GM21723 (cell line): Measurements from ENCODE around the gene GLCE.

Experiments
- ATAC-seq: cut with Tn5 transposase; IDR thresholded peaks from one replicate; pipeline ENCODE4 v1.9.1; 2021; ENCODE audit warnings: mild to moderate bottlenecking, moderate library complexity; ENCODE audit not compliant: unreplicated experiment

GLCE gene

DNA sequence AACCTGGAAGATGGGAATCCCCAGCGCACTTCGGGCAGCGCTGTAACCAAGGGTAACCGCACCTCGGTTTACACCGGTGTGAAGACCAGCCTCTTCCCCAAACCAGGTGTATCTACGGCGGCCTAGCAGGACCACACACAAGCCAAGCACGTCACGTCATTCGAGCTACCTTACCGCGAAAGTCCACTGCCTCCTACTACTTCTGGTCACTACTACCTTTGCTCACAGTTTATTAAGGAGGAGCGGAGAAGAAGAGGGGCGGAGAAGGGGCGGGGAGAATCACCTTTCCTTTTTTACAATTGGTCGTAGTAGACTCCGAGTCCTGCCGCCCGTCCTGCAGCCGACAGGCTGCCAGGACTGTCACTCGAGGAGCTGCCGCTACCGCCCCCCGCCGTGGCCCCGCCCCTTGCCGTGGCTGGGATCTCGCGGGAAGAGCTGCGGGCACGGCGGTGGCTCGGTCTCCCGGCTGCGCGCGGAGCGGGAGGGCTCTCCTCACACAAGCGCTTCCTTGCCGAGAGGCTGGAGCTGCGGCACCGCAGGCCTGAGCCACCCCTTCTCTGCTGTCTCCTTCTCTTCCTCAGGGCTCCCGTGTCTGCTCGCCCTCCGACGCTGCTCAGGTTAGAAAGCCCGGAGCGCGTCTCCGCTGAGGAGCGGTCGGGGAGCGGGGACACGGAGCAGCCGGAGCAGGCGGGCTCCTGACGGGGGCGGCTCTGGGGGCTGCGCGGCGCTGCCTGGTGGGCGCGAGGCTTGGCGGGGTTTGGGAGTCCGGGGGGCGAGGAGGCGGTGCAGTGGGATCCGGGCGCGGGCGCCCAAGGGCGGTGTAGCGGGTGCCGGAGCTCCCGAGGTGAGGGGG is at the start of gene GLCE:
Gene GLCE, plus strand, starts transcription at position 495 of the 853 bp plus-strand sequence. CDS start 95,172 bp downstream, outside the sequence.
- ATAC-seq, result peak; percentile 92

DNA sequence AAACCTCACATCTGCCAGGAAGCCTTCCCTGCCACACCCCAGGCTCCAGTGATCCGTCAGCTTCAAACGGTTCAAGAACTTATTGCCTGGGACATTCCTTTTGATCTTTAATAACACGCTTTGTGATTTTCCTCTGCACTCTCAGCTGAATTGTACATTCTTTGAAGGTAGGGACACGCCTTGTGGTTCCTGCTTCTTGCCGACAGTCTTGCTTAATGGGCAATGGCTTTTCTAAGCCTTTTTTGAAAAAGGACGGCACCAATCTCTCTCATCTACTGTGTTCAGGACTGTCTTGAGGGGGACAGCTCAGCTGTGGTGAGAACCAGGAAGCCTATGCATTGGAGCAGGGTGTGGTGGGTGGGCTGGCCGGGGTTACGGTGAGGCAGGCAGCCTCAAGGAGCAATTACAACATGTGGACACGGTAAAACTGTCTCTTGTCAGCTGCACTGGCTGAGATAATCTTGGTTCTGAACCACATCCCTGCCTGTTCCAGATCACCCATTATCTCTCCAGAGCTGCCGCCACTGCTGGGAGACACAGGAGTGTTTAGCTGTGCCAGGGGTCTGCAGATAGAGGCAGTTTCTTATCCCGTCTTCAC is 46.0 kb upstream of the GLCE start:
- no peak for ATAC-seq

DNA sequence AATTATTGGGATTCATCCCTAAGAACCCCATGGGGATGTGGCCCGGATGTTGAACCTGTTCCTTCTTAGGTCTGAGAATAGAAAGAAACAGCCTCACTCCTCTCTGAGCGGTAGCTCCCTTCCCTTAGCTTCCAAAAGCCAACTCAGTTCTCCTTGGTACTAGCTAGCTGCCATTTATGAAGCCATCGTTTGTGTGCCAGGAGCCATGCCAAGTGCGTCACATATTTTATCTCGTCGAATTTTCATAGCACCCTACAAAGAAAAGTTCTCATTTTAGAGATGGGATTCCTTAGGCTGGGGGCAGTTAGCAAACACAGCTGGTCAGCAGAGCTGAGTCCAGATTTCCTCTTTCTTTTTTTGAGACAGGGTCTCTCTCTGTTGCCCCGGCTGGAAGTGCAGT is 45.4 kb upstream of the GLCE start:
- no peak for ATAC-seq

DNA sequence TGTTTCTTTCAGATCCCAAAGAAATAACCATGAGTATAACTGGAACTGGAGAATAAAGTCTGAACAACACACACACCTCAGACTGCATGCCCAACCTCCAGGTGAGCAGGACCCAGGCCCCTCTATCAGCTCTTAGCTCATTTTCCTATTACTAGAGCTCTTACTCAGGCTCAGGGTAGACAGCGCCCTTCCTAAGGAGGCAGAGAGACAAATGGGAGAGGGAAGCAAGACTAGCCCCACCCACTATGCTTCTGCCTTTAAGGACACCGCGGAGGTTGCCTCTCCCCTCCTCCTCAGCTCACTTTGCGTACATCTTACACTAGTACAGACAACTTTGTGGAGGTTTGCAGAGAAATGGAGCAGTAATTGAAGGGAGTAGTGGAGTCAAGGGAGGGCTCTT is 44.0 kb upstream of the GLCE start:
- no peak for ATAC-seq

DNA sequence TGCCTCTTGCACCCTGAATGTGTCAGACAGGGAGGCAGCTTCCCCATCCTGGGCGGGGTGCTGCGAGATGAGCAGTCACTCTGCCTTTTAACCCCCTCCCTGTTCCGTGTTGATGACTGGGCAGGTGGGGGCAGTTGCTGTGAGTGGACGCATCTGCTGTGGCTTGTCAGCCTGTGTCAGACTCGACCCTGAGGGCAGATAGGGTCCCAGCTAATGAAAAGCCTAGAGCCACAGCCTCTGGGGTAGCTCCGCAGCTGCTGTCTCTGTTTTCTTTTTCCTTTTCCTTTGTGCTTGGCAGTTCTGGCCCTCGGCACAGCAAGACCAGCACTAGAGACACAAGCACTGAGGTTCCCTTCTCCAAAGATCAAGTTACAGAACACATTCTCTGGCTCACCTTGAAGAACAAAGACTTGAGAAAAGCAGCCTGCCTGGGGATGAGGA is 43.0 kb upstream of the GLCE start:
- no peak for ATAC-seq

DNA sequence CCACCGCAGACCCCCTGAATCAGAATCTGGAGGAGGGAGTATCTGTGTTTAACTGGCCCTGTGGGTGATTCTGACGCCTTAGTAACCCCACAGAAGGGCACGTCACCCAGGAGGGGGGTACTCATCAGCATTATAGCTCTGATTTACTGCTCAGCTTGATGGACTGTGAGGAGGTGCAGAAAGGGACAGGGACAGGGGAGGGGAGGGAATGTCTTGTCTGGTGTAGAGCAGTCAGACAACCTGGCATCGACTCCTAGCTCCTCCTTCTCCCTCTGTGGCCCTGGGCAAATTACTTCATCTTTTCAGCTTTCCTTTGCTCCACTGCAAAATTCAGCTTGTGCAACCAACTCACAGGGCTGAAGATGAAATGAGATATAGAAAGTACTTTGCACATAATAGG is 42.3 kb upstream of the GLCE start:
- no peak for ATAC-seq

DNA sequence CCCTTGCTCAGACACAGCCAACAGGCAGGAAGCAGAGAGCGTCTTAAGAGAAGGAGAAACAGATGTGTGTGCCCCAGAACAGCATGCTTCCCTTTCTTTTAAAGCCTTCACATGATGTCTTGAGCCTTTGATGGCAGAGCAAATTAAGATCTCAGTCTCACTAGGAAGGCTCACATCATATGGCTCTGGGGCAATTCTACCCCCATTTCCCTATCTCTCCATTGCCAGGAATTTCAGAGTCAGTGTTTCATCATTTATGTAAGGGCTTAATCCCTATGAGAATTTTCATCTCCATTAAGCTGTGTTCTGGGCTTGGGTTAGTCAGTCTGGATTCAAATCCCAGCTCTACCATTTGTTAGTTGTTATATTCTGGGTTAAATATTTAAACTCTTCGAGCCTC is 41.4 kb upstream of the GLCE start:
- ATAC-seq, result no peak

DNA sequence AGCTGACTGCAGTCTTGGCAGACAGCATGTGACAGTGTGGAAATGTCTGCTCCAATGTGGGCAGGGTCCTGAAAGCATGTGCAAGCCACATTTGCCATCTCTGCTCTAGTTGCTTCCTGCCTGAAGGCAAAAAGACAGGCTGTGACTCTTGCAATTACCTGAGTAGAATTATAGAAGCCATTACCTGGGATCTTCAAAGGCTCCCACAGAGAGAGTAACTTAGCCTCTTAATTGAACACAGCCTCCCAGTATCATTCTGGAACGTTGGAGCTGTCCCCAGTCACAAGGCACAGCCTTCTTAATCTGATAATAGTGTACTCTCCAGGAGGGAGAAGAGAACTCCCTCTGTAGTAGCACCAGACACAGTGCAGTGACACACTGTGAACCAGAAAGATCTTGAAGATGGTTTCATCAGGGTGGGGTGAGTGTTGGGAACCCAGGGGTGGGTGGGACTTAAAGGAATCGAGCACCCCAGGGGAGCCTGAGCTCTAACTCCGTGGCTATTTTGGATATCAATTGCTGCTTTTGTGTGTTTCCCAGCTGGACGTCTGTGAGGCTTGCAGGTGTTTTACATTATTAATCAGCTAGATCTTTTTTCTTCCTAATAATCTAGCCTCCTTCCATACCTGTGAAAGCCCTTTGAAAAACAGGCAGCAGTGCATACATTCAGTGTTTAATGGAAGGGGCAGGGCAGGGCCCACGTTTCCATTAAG is 40.6 kb upstream of the GLCE start:
- no peak for ATAC-seq

DNA sequence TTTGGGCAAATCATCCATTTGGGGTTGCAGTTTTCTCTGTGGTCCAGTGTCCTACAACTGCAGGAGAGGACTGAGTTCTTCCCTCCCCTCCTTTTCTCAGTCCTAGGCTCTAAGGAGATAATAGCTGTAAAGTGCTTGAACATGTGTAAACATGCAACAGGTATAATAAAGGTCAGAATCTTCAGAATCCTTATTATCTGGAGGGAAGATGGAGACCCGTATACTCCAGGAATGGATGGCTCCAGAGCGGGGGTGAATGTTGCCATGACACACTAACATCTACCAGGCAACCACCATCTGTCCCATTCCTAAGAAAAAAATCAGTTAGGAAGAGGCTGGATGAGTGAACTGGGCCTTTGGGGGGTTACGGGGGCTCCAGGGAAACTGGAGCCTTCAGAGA is 39.7 kb upstream of the GLCE start:
- ATAC-seq, result no peak

DNA sequence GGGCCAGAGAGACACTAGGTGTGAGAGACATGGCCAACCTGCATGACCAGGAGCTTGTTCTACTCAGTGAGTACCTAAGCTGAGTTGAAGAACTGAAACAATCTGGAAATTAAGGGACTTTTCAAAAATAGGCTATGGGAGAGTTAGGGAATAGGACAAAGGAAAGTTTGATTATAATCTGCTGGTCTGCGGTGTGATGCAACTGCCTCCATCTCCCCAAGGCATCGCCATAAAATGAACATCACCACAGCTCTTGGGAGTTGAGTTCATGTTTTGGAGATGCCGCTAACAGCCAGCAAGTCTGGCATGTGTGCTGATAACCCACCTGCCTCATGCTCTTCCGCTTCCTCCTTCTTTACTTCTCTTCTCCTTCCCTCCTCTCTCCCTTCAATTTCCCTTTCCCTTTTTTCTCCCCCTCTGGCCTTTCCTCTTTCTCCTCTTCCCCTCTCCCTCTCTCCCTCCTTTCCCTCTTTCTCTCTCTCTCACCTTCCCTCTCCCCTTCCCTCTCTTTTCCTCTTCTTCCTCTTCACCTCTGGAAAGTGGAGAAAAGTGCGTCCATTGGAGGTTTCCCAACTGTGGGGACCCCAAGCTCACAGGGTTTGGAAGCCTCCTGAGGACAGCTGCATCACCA is 39.1 kb upstream of the GLCE start:
- ATAC-seq, result no peak

DNA sequence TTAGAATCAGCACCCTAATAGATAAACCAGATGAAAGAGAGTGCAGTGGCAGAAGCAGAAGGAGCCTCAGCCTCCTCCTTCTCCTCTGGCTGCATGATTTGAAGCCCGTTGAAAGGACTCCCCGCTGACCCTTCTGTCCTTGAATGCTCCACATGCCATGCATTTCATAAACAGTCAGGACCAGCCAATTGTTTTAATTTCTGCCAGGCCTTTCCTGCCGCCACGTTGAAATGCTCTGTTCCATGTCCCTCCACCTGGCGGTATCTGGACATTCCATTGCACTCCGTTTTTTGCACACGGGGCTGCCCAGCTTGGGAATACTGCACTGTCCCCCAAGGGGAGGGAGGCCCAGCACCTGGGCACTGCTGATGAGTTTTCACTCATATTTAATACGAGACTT is 35.2 kb upstream of the GLCE start:
- no peak for ATAC-seq

DNA sequence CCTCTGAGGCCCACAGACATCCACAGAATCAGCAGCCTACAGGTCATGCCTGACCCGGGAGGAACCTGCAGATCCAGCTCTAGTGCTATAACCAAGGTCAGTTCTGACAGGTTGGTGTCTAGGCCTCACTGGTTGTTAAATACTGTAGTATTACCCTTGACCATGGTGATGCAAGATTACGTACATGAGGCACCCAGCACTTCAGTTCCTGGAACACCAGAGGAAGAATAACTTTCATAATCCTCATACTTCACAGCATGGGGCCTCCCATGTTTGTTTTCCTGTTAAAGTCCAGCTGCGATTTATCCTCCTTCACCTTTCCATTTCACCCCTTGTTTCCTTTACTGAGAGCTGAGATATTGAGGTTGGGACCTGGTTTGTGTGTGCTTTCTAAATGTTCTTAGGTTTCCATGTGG is 34.4 kb upstream of the GLCE start:
- ATAC-seq, result no peak

DNA sequence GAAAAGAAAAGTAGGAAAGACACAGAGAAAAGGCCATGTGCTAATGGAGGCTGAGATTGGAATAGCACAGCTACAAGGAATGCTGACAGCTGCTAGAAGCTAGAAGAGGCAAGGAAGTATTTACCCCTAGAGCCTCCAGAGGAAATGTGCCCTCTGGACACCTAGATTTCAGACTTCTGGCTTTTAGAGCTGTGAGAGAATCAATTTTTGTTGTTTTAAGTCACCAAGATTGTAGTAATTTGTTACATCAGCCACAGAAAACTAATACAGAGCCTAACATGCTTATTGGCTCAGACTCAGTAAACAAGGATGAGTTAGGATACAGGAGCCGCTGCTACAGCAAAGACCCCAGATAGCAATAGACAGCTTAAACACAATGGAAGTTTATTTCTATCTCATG is 33.1 kb upstream of the GLCE start:
- ATAC-seq, result no peak

DNA sequence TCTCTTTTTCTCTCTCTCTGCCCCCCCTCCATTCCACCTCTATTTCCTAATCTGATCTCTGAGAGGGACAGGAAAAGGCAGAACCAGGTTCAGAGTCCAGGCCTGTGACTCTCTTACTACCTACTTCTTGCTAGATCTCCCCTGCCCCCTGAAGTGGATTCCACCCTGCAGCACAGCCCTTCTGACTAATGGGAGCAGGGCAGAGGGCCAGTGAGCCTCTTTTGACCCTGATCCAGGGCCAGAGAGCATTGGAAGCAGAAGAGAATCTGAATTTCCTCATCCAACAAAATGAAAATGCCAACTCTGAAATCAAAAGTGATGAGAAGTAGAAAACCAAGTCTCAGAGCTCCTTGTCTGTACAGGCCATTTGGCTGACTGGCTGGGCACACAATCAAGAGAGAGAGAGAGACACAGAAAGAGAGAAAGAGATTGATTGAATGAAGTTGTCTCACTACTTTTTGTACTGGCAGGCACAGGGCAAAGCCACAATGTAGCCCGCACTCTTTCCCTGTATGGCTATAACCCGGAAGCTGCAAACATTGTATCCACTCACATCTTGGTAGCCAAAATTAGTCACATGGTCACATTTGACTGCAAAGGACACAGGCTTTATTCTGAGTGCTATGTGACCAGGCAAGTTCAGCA is 31.6 kb upstream of the GLCE start:
- ATAC-seq, result no peak

DNA sequence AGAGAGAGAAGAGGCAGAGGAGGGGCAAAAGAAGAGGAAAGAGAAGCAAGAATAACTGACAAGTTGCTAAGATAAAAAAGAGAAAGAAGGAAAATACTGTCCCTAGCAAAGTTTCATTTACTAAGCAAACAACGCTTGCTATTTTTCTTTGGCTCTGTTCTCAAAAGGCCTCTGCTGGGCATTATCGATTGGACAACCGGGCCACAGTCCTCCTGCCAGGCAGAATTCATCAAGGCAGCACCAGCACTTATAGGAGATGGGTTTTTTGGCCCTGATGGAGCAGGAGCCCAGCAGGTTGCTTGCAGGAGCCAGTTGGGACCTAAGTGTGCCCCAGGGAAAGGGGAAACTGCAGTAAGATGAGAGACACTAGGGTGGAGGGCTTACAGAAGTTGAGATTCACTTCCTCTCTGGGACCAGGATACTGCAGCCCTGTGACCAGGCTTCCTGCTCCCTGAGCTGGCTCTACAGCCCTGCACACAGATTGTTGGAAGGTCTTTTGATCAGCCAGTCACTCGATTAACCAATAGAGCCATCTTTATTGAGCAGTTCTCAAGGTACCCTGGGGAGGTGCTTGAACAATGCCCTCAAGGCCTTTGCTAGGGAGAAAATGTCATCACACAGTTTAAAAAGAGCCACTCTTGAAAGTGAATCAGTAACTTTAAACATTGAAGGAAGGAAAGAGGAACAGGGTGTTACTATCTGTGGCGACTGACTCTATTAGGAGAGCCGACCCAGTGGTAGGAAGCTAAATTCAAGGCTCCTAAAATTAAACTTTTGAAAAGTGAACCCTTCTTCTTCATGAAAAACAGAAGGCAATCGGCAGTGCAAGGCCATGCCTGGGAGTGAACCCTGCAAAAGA is 28.8 kb upstream of the GLCE start:
- ATAC-seq, result no peak

DNA sequence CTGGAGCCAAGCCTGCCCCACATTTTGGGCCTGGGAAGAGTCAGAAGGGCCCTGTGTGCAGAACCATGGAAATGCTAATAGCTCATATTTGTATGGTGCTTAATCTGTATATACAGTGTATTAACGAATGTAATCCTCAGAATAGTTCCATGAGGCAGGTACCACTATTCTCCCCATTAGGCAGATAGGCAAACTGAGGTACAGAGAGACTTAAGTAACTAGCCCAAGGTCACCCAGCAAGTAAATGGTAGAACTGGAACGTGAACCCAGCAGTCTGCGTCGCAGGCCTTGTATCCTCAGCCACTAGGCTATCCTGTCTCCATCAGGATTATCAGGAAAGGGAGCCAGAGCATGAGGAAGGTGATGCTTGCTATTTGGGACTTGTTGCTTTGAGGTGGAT is 28.0 kb upstream of the GLCE start:
- ATAC-seq, result no peak

DNA sequence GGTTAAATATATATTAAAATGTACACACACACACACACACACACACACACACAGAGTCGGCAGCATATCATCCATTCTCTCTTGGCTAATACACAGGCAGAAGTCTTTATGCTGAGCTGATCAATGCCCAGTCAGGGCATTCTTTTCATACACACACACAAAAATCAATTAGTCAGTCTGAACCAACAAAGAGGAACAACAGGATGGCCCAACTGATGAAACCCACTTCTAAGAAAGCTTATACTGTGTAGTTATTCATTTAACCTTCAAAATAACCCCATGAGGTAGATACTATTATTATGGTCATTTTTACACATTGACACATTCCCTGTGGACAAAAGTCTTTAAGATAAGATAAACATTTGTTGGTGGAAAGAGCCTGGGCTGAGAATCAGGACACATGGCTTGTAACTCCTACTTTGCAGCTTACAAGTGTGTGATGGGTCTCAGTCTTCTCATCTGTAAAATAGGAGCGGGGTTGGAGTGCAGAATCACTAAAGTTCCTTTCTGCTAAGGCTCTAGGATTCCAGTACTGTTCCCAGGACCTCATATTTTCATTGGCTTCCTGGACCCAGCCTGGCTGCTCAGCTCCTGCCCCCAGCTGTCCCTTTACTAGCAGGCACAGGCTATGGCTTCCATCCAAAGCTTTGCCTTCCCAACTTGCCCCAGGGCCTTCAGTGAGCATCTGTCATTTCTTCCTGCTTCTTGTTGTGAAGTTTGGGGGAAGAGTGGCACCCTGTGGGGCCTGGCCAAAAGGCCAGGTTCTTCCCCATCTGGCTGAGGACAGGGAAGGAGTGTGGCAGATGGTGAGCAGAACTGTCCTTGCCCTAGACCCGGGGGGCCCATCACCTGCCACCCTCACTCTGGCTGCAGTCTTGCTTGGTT is 27.2 kb upstream of the GLCE start:
- ATAC-seq, result no peak

DNA sequence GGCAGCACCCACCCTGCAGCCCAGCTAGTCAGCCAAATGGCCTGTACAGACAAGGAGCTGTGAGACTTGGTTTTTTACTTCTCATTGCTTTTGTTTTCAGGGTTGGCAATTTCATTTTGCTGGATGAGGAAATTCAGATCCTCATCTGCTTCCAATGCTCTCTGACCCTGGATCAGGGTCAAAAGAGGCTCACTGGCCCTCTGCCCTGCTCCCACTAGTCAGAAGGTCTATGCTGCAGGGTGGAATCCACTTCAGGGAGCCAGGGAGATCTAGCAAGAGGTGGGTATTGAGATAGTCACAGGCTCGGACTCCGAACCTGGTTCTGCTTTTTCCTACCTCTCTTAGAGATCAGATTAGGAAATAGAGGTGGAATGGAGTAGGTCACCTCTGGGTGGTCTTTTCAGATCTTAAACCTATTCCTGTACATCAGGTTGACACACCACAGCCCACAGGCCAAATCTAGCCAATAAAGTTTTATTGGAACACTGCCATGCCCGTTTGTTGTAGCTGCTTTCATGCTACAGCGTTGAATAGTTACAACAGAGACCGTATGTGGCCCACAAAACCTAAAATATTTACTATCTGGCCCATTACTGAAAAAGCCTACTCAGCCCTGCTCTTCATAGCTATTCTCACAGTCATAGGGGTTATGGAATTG is 26.4 kb upstream of the GLCE start:
- ATAC-seq, result no peak

DNA sequence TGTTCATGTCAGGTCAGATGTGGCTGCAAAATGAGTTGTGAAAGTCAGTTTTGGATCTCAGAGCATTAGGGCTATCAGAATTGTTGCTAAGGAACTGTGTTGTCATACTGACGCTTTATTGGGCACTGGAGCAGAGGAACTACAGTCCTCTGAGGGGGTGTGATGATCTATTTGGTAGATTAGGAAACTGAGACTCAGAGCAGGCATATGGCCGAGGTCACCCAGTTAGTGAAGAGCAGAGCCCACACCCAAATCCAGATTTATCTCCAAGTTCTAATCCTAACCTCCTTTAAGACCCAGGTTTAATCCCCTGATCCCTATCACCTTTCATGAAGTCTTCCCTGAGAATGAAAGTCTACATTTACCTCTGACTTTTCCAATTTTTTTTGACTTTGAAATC is 25.6 kb upstream of the GLCE start:
- ATAC-seq, result no peak
